GM10248 (cell line): ENCODE results near the gene MIPEP.

Source experiments
- CTCF ChIA-PET: fragments of 300-600 bp; sonication (Branson Sonifier 250); formaldehyde crosslinking; extraction: SDS; loops from one replicate; lab custom pipeline; 2021; ENCODE audit warnings: antibody characterized with exemption; lab: Yijun Ruan, JAX
- POLR2A ChIA-PET: fragments of 350-650 bp; sonication (Branson Sonifier 250); formaldehyde crosslinking; extraction: SDS; loops from one replicate; lab custom pipeline; 2020; ENCODE audit warnings: antibody characterized with exemption; lab: Yijun Ruan, JAX
- DNase-seq: peaks from one replicate; pipeline ENCODE4 v3.0.0; 2012; ENCODE audit errors: extremely low spot score
- CTCF ChIP-seq: IDR thresholded peaks from 2 replicates; pipeline ENCODE4 v1.5.1; 2012; ENCODE audit warnings: mild to moderate bottlenecking, low read depth; ENCODE audit errors: extremely low read depth, missing control alignments, control extremely low read depth

Gene MIPEP

GRCh38 chr13:23743278-23744076 lies 145.7 kb downstream of the MIPEP start:
- ChIA-PET POLR2A (no interaction called here), CTCF (interaction anchor here (0.8 to 3.6 kb wide), 9 partner anchors 8 to 279 kb away, joined by 3 to 12 read pairs (median 3); no protein-coding TSS in a partner anchor)
- peak; percentile 24 for DNase-seq
- no peak for TF ChIP-seq CTCF

DNA sequence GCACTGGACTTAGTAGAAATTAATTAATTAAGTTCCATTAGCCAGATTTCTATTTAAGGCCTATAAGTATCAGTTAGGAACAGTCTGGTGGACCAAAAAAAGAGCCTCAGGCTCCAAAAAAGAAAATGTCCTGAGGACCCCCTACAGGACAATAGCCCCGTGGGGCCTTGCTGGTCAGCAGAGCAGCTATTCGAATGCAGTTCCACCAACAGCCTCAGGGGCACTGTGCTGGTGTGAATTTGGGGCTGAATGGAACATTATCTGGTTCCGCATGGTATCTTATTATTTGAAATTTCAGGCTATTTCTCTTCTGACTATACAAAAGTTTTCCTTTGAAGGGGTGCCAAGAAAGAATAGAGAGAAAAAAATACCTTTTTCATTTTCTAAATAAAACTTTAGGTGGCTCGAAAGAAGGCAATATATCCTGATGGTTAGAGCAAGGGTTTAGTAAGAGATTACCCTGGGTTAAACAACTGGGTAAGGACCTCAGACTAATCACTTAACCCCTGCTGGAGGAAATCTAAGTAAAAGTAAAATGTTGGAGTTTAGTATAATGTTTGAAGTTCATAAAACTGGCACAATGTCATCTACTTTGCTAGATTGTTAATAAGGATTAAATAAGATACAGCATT lies 147.2 kb downstream of the MIPEP start:
- DNase-seq, result no peak
- POLR2A ChIA-PET, result no interaction called here
- CTCF ChIA-PET, result interaction anchor here (0.8 to 3.6 kb wide), 18 partner anchors 8 to 340 kb away, joined by 3 to 12 read pairs (median 4); no protein-coding TSS in a partner anchor
- TF ChIP-seq CTCF, result peak; percentile 24

DNA sequence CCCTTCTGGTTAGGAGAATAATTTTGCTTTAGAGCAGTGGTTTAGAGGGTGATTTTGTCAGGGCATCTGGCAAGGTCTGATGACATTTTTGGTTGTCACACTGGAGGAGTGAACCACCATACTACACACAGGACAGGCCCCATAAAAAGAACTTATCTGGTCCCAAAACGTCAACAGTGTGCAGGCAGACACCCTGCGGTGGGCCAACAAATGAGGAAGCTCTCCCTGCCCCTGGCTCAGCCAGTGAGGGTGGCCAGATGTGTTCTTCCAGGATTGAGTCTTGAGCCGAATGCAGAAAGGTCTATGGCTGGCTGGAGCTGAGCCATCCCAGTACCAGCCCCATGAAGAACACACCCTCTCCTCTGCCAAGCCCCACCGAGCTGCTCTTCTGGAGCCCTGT lies 149.2 kb downstream of the MIPEP start:
- TF ChIP-seq CTCF, result no peak
- DNase-seq, result no peak
- ChIA-PET POLR2A (no interaction called here), CTCF (interaction anchor here (1.8 to 3.6 kb wide), 2 partner anchors 11 to 17 kb away, joined by 5 to 12 read pairs; no protein-coding TSS in a partner anchor)

DNA sequence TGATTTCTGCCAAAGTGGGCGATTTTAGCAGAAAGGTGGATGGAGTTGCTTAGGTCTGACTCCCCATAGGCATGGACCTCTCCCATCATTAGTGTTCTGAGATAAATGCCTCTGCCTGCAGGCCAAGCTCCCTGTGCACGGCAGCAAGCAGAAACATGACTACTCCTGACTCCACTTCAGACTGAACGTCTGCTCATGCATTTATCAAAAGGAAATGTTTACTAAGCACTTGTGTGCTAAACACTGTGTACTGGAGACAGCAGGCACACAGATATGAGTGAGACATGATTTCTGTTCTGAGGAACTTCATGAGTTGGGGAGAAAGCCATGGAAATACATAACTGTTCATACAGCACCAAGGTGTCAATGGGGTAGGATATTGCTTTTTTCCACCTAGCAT lies 149.6 kb downstream of the MIPEP start:
- no peak for DNase-seq
- ChIA-PET POLR2A (no interaction called here), CTCF (interaction anchor here (1.0 kb wide), 1 partner anchor 12 kb away, joined by 5 read pairs; no protein-coding TSS in a partner anchor)
- TF ChIP-seq CTCF, result no peak

DNA sequence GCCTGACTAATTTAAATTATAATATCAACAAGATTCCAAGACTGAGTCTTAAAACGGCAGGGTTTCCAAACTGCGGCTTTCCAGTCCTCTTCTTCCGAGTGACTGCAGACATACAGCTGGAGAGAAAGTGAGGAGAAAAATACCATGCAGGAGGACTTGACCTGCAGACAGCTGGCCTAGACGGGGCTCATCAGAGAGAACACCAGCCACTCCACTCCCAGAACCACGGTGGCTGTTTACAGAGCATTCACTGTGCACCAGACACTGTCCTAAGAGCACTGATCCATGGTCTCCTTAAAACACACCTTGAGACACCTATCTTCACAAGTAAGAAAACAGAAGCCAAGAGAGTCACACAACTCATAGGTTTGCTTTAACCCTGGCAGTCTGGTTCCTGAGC lies 152.7 kb downstream of the MIPEP start:
- DNase-seq, result no peak
- POLR2A ChIA-PET, result no interaction called here
- CTCF ChIA-PET, result interaction anchor here (1.0 to 1.6 kb wide), 2 partner anchors 9 to 11 kb away, joined by 3 to 8 read pairs; no protein-coding TSS in a partner anchor
- TF ChIP-seq CTCF, result no peak

DNA sequence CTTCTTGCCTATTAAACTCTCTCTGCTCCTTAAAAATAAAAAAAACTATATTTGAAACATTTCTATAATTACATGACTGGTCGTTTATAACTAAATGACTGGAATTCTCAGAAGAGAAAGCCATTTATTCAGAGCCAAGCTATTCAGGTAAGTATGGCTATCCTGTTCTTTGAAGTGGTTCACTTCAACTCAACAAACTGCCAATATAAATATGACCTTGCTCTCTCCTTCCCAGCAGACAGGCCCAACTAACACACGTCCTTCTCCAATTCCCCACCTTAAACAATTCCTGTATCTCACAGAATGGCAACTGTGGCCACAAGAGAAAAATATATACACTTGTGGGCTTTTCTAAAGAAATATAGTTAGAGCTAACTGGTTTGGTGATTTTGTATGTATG lies 153.9 kb downstream of the MIPEP start:
- DNase-seq, result no peak
- TF ChIP-seq CTCF, result no peak
- POLR2A ChIA-PET, result no interaction called here
- CTCF ChIA-PET, result interaction anchor here (1.0 to 1.6 kb wide), 6 partner anchors 9 to 76 kb away, joined by 3 to 8 read pairs (median 4); no protein-coding TSS in a partner anchor
